Measurements from ENCODE around the gene AHSG. TPM values are rescaled to one million over a fixed set of nuclear protein-coding genes. Genes with fewer than 3 reads are reported as not detected.
"Not testable (repeated sequence)": the region's sequence is repeated elsewhere in the genome, so short reads cannot be mapped to it uniquely, and the experiment has no call there.

Gene AHSG, protein sequence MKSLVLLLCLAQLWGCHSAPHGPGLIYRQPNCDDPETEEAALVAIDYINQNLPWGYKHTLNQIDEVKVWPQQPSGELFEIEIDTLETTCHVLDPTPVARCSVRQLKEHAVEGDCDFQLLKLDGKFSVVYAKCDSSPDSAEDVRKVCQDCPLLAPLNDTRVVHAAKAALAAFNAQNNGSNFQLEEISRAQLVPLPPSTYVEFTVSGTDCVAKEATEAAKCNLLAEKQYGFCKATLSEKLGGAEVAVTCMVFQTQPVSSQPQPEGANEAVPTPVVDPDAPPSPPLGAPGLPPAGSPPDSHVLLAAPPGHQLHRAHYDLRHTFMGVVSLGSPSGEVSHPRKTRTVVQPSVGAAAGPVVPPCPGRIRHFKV
- not detected in 2 replicates for total RNA-seq

DNA sequence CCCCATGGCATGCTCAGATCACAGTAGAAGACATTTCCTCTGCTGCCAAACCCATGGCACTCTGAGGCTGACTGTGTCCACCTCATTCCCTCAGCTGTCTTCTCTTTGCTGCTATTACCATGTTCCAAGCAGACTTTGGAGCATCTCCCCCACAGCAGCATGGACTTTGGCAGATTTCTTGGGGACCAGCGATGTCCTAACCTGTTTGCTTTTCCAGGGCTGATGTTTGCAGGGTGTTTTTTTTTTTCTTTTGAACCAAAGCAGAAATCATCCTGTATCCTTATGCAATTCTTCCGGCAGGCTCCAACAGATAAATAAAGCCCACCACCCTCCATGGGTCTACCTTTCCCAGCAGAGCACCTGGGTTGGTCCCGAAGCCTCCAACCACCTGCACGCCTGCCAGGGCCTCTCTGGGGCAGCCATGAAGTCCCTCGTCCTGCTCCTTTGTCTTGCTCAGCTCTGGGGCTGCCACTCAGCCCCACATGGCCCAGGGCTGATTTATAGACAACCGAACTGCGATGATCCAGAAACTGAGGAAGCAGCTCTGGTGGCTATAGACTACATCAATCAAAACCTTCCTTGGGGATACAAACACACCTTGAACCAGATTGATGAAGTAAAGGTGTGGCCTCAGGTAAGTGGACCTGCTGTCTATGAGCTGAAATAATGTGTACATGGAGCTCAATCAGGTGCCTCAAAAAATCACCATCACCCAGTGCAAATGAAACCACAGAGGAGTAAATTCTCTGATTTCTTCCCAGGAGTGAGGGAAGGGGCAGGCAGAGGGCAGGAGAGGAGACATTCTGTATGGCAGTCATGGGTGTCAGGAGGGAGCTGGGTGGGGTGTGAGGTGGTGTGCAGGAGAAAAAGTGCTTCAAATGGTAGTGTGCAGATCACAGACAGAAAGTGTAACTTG lies at the start of gene AHSG:
TSS of gene AHSG (plus strand) at position 340 of the 916 bp plus-strand sequence. CDS start at position 422, 82 bp downstream.
- no peak within 1 kb of the TSS for H3K4me3 ChIP-seq (ENCODE audit: low read depth, low read length)
- DNase-seq (ENCODE audit: low read depth): no peak
- TF ChIP-seq CTCF (IDR thresholded peaks at IDR 0.05; ENCODE audit: insufficient read depth, low read depth, low read length): no peak

- DNase-seq (ENCODE audit: low read depth): no peak
- H3K4me3 ChIP-seq (ENCODE audit: low read depth, low read length): no peak overlapping the region
- no peak for TF ChIP-seq CTCF (IDR thresholded peaks at IDR 0.05; ENCODE audit: insufficient read depth, low read depth, low read length)
Measured at GRCh38 chr3:186564586-186564985, 48.3 kb upstream of the AHSG start.

DNA sequence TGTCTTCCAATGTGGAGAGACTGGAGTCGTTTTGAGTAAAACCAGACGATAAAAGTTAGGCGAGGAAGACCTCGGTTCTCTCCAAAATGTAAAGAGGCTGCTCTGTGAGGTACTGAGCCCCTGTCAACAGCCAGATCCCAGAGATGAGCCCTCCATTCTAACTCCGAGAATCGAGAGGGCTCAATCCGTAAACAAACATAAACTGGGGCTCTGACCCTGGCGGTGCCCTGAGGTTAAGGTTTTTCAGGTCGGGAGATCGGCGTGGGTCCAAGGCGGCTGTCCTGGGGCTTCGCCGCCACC lies 46.1 kb upstream of the AHSG start:
- DNase-seq (ENCODE audit: low read depth): no peak
- peak overlapping the region; percentile 97 for H3K4me3 ChIP-seq (ENCODE audit: low read depth, low read length)
- TF ChIP-seq CTCF (IDR thresholded peaks at IDR 0.05; ENCODE audit: insufficient read depth, low read depth, low read length): no peak

DNA sequence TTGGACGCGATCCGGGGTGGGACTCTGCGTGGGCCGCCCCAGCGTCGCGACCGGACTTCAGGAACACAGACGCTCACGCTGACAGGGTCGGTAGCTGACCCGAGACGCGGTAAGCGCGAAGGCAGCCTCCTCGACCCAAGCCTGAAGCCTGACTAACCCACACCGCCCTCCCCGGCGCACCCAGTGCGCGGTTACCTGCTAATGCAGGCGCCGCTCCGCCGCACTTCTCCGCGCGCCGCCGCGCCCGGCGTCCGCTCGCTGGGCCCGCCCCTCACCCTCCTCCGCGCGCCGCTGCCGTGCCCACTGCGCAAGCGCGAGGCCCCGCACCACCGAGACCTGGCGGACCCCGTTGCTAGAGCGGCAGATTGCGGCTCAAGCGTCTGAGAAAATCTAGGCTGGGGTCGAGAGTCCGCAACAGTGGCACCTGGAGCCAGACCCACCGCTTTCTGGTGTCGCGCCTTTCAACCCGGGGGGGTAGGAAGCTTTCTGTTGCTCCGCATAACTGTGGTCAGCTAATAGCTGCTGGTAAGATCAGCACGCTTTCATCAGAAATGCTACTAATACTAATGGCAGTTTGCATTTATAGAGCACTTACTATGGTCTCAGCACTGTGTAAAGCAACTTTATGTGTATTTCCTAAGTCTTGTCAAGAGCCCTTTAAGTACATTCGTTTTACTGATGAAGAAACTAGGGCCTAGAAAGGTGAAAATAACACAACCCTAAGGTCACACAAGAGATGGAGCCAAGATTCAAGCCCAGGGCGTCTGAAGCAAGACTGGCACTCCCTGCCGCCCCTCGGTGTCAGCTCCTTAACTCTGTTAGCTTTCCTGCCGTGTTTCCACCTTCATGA lies 45.6 kb upstream of the AHSG start, which contains the start of gene TBCCD1:
TSS of gene TBCCD1 (minus strand) at position 268 of the 850 bp plus-strand sequence. CDS start 3,010 bp downstream, outside the sequence.
- peak within 1 kb of the TSS; percentile 97 for H3K4me3 ChIP-seq (ENCODE audit: low read depth, low read length)
- peak; percentile 88 for DNase-seq (ENCODE audit: low read depth)
- TF ChIP-seq CTCF (IDR thresholded peaks at IDR 0.05; ENCODE audit: insufficient read depth, low read depth, low read length): no peak

GRCh38 chr3:186569361-186569760 lies 43.5 kb upstream of the AHSG start:
- not testable (repeated sequence) for DNase-seq (ENCODE audit: low read depth); H3K4me3 ChIP-seq (ENCODE audit: low read depth, low read length)

DNA sequence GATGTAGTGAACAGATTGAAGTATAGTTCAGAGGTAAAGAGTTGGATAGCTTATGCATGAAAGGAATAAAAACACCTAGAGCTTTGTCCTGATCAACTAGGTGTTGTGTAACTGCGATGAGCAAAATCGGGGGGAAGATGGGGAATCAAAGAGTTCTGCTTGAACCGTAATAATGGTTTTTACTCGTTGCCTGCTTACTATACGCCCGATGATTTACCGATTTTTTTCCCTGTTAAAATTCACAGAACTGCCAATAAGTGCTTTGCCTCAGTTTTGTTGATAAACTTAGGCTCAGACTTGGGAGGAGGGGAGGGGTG lies 43.1 kb upstream of the AHSG start:
- DNase-seq (ENCODE audit: low read depth): no peak
- no peak for TF ChIP-seq CTCF (IDR thresholded peaks at IDR 0.05; ENCODE audit: insufficient read depth, low read depth, low read length)
- peak overlapping the region; percentile 93 for H3K4me3 ChIP-seq (ENCODE audit: low read depth, low read length)
